Breast epithelium (tissue), 4 donors: ENCODE results near the gene GUCY2F. TPM values are rescaled to one million over a fixed set of nuclear protein-coding genes. Genes with fewer than 3 reads are reported as not detected.

Experiments used
- DNase-seq, 2 donors: peaks; one replicate each; pipeline ENCODE4 v3.0.0-alpha.2; 2019; ENCODE audit warnings: low spot score in 2 of 2
- H3K27ac ChIP-seq, 2 donors: fragments of 200-600 bp; sonication (generic) in 1 of 2; one replicate each; pipeline ENCODE4 v1.5.1; 2016 to 2019; ENCODE audit warnings: mild to moderate bottlenecking in 1 of 2
- H3K27me3 ChIP-seq, 2 donors: fragments of 200-600 bp; sonication (generic) in 1 of 2; one replicate each; pipeline versions ENCODE4 v1.5.1 to v1.6.0; 2017 to 2019; ENCODE audit warnings: control low read depth in 1 of 2, mild to moderate bottlenecking in 1 of 2
- H3K36me3 ChIP-seq: fragments of 200-600 bp; one replicate; pipeline ENCODE4 v1.5.1; 2019
- H3K4me1 ChIP-seq, 2 donors: fragments of 200-600 bp; sonication (generic); one replicate each; pipeline ENCODE4 v1.5.1; 2016 to 2019; ENCODE audit warnings: control low read depth in 1 of 2
- H3K4me3 ChIP-seq, 3 donors: fragments of 200-600 bp; sonication (generic); 1 replicate in 2 of 3; 2 replicates in 1 of 3; pipeline ENCODE4 v1.5.1; 2016 to 2019; ENCODE audit warnings: mild to moderate bottlenecking in 3 of 3, moderate library complexity in 2 of 3
- H3K9me3 ChIP-seq, 2 donors: fragments of 200-600 bp; sonication (generic) in 1 of 2; one replicate each; pipeline ENCODE4 v1.5.1; 2016 to 2019; ENCODE audit warnings: control low read depth in 1 of 2
- CTCF ChIP-seq, 3 donors: fragments of 450-650 bp; IDR thresholded peaks; one replicate each; pipeline ENCODE4 v1.5.1; 2016 to 2017; ENCODE audit warnings: antibody characterized with exemption in 3 of 3, mild to moderate bottlenecking in 3 of 3, moderate library complexity in 3 of 3
- POLR2A ChIP-seq: fragments of 450-650 bp; IDR thresholded peaks from one replicate; pipeline ENCODE4 v1.6.1; 2016; ENCODE audit warnings: antibody characterized with exemption, mild to moderate bottlenecking, moderate library complexity
- POLR2AphosphoS5 ChIP-seq, 3 donors: sonication (generic); formaldehyde crosslinking; IDR thresholded peaks; one replicate each; pipeline ENCODE4 v1.6.1; 2017; ENCODE audit warnings: antibody characterized with exemption in 3 of 3
- intact Hi-C: fragments of 100-400 bp; cut with DNase I; formaldehyde crosslinking; loops from one replicate; pipeline ENCODE4 v1.15.1; 2023; ENCODE audit warnings: low total_unique reads
- total RNA-seq, 3 donors: library from RNA; depleted of rRNA; stranded (reverse); fragments of >200 nt; gene quantifications; one replicate each; pipeline ENCODE4 v1.1.0, GENCODE V29; 2016

GUCY2F gene
- total RNA-seq, 3 donors from 2014 or later = not detected

- no peaks in the 10 kb centered on the region for H3K4me1 ChIP-seq
- TF ChIP-seq CTCF (IDR thresholded peaks at IDR 0.05) (no peak), POLR2AphosphoS5 (IDR thresholded peaks at IDR 0.05) (no peak), POLR2A (no peak)
- no peak overlapping the region for H3K4me3 ChIP-seq
- intact Hi-C loops = no loop called here
- peaks cover 0 to 53% of the 10 kb centered on the region in 2 donors for H3K27me3 ChIP-seq
- no peaks in the 10 kb centered on the region for H3K36me3 ChIP-seq
- peaks cover 4 to 11% of the 10 kb centered on the region in 2 donors for H3K9me3 ChIP-seq
- H3K27ac ChIP-seq = no peak overlapping the region
- DNase-seq = no peak
These were observed 121.6 kb downstream of the GUCY2F start for GRCh38 chrX:109360301-109360700.

- Histone ChIP-seq H3K36me3 (no peaks in the 10 kb centered on the region), H3K27ac (no peak overlapping the region), H3K9me3 (peaks cover 4 to 11% of the 10 kb centered on the region in 2 donors), H3K4me3 (no peak overlapping the region), H3K27me3 (peaks cover 0 to 49% of the 10 kb centered on the region in 2 donors), H3K4me1 (no peaks in the 10 kb centered on the region)
- TF ChIP-seq POLR2A = no peak
- TF ChIP-seq CTCF (IDR thresholded peaks at IDR 0.05) = no peak
- intact Hi-C loops = no loop called here
- no peak for DNase-seq
These were observed 124.2 kb downstream of the GUCY2F start for GRCh38 chrX:109357706-109358105.

- TF ChIP-seq POLR2AphosphoS5 (IDR thresholded peaks at IDR 0.05) = no peak
- no peak for TF ChIP-seq POLR2A
- no peak for TF ChIP-seq CTCF (IDR thresholded peaks at IDR 0.05)
- H3K4me1 ChIP-seq = no peaks in the 10 kb centered on the region
- H3K27me3 ChIP-seq = peaks cover 0 to 58% of the 10 kb centered on the region in 2 donors
- no peak for DNase-seq
- H3K9me3 ChIP-seq = peaks cover 4 to 11% of the 10 kb centered on the region in 2 donors
- no peaks in the 10 kb centered on the region for H3K36me3 ChIP-seq
- H3K4me3 ChIP-seq = no peak overlapping the region
- H3K27ac ChIP-seq = no peak overlapping the region
- intact Hi-C loops = no loop called here
These were observed 125.2 kb downstream of the GUCY2F start for GRCh38 chrX:109356684-109357083.

- H3K36me3 ChIP-seq = no peaks in the 10 kb centered on the region
- H3K9me3 ChIP-seq = no peaks in the 10 kb centered on the region
- H3K27ac ChIP-seq = no peak overlapping the region
- TF ChIP-seq CTCF (IDR thresholded peaks at IDR 0.05) (no peak), POLR2AphosphoS5 (IDR thresholded peaks at IDR 0.05) (no peak), POLR2A (no peak)
- no peak for DNase-seq
- H3K4me3 ChIP-seq = no peak overlapping the region
- H3K27me3 ChIP-seq = peaks cover 0 to 59% of the 10 kb centered on the region in 2 donors
- no peaks in the 10 kb centered on the region for H3K4me1 ChIP-seq
- intact Hi-C loops = no loop called here
These were observed 129.8 kb downstream of the GUCY2F start for GRCh38 chrX:109352066-109352588.

- Histone ChIP-seq H3K27ac (no peak overlapping the region), H3K36me3 (no peaks in the 10 kb centered on the region), H3K4me3 (no peak overlapping the region), H3K27me3 (peaks cover 0 to 57% of the 10 kb centered on the region in 2 donors), H3K4me1 (no peaks in the 10 kb centered on the region), H3K9me3 (no peaks in the 10 kb centered on the region)
- no peak for TF ChIP-seq POLR2A
- no peak for TF ChIP-seq POLR2AphosphoS5 (IDR thresholded peaks at IDR 0.05)
- TF ChIP-seq CTCF (IDR thresholded peaks at IDR 0.05) = no peak
- intact Hi-C loops = no loop called here
- DNase-seq = no peak
These were observed 130.3 kb downstream of the GUCY2F start for GRCh38 chrX:109351557-109351956.
